Mesendoderm (in vitro differentiated cells): Measurements from ENCODE around the gene RALGDS.

ENCODE experiments used
- DNase-seq: peaks from one replicate; pipeline ENCODE4 v3.0.0; 2013
- H2AK5ac ChIP-seq: 2 replicates; pipeline ENCODE4 v1.6.1; 2013; ENCODE audit warnings: low read length, inconsistent platforms
- H2BK120ac ChIP-seq: 2 replicates; pipeline ENCODE4 v1.6.1; 2013; ENCODE audit warnings: low read depth, mild to moderate bottlenecking, low read length, moderate library complexity, mixed read lengths
- H2BK15ac ChIP-seq: replicated peaks from 2 replicates; pipeline ENCODE4 v1.6.1; 2013; ENCODE audit warnings: low read depth, mild to moderate bottlenecking, moderate library complexity
- H2BK5ac ChIP-seq: 2 replicates; pipeline ENCODE4 v1.6.1; 2013; ENCODE audit warnings: low read length, inconsistent platforms
- H3K18ac ChIP-seq: 2 replicates; pipeline ENCODE4 v1.6.1; 2013; ENCODE audit warnings: mild to moderate bottlenecking, low read length, mixed read lengths
- H3K23ac ChIP-seq: one replicate; pipeline ENCODE4 v1.6.1; 2013; ENCODE audit warnings: low read length
- H3K27ac ChIP-seq: 2 replicates; pipeline ENCODE4 v1.5.1; 2013; ENCODE audit warnings: low read depth, mild to moderate bottlenecking, inconsistent platforms, low read length, moderate library complexity
- H3K27me3 ChIP-seq: 2 replicates; pipeline ENCODE4 v1.6.1; 2013; ENCODE audit warnings: low read length, control low read depth, mild to moderate bottlenecking, inconsistent platforms; ENCODE audit not compliant: insufficient read depth, poor library complexity
- H3K36me3 ChIP-seq: 2 replicates; pipeline ENCODE4 v1.6.1; 2013; ENCODE audit warnings: low read length, inconsistent platforms; ENCODE audit not compliant: control insufficient read depth, insufficient read depth
- H3K4ac ChIP-seq: one replicate; pipeline ENCODE4 v1.6.1; 2013; ENCODE audit warnings: low read depth, mild to moderate bottlenecking, low read length, moderate library complexity
- H3K4me1 ChIP-seq: 2 replicates; pipeline ENCODE4 v1.6.1; 2013; ENCODE audit warnings: low read depth, low read length, inconsistent platforms; ENCODE audit not compliant: control insufficient read depth
- H3K4me2 ChIP-seq: 2 replicates; pipeline ENCODE4 v1.6.1; 2013; ENCODE audit warnings: low read length
- H3K4me3 ChIP-seq: 2 replicates; pipeline ENCODE4 v1.5.1; 2013; ENCODE audit warnings: mild to moderate bottlenecking, low read length
- H3K56ac ChIP-seq: one replicate; pipeline ENCODE4 v1.6.1; 2013; ENCODE audit warnings: low read length
- H3K79me1 ChIP-seq: 2 replicates; pipeline ENCODE4 v1.6.1; 2013; ENCODE audit warnings: low read length, inconsistent platforms
- H3K79me2 ChIP-seq: 2 replicates; pipeline ENCODE4 v1.6.1; 2013; ENCODE audit warnings: mild to moderate bottlenecking, low read length; ENCODE audit not compliant: control insufficient read depth, insufficient read depth
- H3K9ac ChIP-seq: 2 replicates; pipeline ENCODE4 v1.6.1; 2013; ENCODE audit warnings: low read length, inconsistent platforms
- H4K5ac ChIP-seq: one replicate; pipeline ENCODE4 v1.6.1; 2013; ENCODE audit warnings: low read length
- H4K8ac ChIP-seq: one replicate; pipeline ENCODE4 v1.6.1; 2013; ENCODE audit warnings: low read depth, mild to moderate bottlenecking, control low read depth, low read length, moderate library complexity
- WGBS: extraction: QIAGEN DNeasy Blood & Tissue Kit; methylation state at CpG from one replicate; pipeline ENCODE4 v1.1.7; 2013; ENCODE audit warnings: low lambda C conversion rate, missing lambda C conversion rate; ENCODE audit not compliant: insufficient coverage; ENCODE audit errors: extremely low coverage; 5-methylcytosine and 5-hydroxymethylcytosine counted together

RALGDS gene

DNA sequence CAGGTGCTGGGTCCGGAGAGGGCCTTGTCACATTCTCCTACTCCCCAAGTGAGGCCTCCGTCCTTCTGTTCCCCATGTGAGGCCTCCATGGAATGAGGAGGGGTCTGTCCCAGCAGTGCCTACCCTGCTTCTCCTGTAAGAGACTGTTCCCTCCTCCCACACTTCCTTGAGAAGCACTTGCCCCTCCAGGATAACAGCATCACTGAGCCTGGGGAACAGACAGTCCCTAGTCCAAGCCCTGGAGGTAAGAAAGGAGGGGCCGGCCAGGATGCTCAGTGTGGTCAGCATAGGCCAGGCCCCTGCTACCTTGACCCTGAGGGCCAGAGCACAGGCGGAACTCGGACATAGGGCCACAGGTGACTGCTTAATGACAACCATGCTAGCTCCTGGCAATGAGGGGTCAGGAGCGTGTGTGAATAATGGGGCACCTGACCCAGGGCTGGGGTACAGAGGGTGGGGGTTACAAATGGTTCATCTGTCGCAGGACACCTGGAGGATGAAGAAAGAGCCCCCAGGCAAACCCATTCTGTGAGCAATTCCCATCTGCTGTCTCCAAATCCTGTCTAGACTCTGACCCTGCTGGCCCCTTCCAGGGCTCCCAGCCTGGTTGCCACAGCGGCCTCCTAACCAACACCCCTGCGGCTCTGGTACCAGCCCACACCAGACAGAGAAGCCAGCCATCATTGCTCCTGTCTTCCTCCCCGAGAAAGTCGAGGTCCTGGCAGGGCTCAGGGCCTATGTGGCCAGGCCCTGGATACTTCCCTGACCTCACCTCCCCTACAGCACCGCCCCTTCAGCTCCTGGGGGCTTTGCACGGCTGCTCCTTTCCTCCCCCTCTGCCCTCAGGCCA, 20.3 kb downstream of the RALGDS start:
- no peak overlapping the region for H3K4me3 ChIP-seq
- no peak overlapping the region for H2BK15ac ChIP-seq
- H3K18ac ChIP-seq = no peak overlapping the region
- no peak overlapping the region for H4K5ac ChIP-seq
- H3K27me3 ChIP-seq = no peaks in the 10 kb centered on the region
- H3K9ac ChIP-seq = no peak overlapping the region
- H2BK120ac ChIP-seq = no peak overlapping the region
- no peak overlapping the region for H2BK5ac ChIP-seq
- no peak overlapping the region for H3K4ac ChIP-seq
- peaks cover 3% of the 10 kb centered on the region for H3K36me3 ChIP-seq
- no peak for DNase-seq
- WGBS = no CpG with 5 or more reads among the region's 13 CpGs
- H3K79me2 ChIP-seq = no peaks in the 10 kb centered on the region
- H3K27ac ChIP-seq = no peak overlapping the region
- H3K56ac ChIP-seq = no peak overlapping the region
- no peak overlapping the region for H3K4me2 ChIP-seq
- H4K8ac ChIP-seq = no peak overlapping the region
- no peak overlapping the region for H2AK5ac ChIP-seq
- H3K79me1 ChIP-seq = no peaks in the 10 kb centered on the region
- H3K23ac ChIP-seq = no peak overlapping the region
- no peaks in the 10 kb centered on the region for H3K4me1 ChIP-seq

GRCh38 chr9:133099726-133100505, 21.1 kb downstream of the RALGDS start:
- no peaks in the 10 kb centered on the region for H3K27me3 ChIP-seq

DNA sequence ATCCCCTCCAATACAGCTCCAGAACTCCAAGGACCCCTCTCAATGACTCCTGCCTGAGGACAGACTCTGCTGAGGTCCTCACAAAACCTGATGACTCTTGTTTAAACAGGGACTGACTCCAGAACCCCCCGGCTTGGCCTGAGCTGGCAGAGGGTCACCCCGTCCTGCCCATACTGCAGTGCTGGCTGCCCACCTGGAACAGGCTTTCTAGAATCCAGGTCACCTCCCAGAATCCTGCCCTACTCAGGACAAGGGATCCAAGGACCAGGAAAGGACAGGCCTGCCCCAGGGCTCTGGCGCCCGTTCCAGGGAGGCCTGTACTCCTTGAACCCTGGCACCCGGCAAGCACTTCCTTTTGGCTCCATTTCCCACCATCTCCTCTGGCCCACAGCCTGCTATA, 22.2 kb downstream of the RALGDS start:
- WGBS = no CpG with 5 or more reads among the region's 5 CpGs
- H2BK120ac ChIP-seq = no peak overlapping the region
- no peak overlapping the region for H3K4me2 ChIP-seq
- no peak overlapping the region for H2AK5ac ChIP-seq
- H3K56ac ChIP-seq = no peak overlapping the region
- H3K36me3 ChIP-seq = peaks cover 3% of the 10 kb centered on the region
- no peaks in the 10 kb centered on the region for H3K79me1 ChIP-seq
- no peaks in the 10 kb centered on the region for H3K79me2 ChIP-seq
- no peak overlapping the region for H3K4me3 ChIP-seq
- H3K23ac ChIP-seq = no peak overlapping the region
- no peak overlapping the region for H2BK5ac ChIP-seq
- H3K18ac ChIP-seq = no peak overlapping the region
- H4K8ac ChIP-seq = no peak overlapping the region
- no peak overlapping the region for H3K27ac ChIP-seq
- no peak overlapping the region for H4K5ac ChIP-seq
- H3K4ac ChIP-seq = no peak overlapping the region
- H3K27me3 ChIP-seq = no peaks in the 10 kb centered on the region
- no peak overlapping the region for H3K9ac ChIP-seq
- no peak overlapping the region for H2BK15ac ChIP-seq
- H3K4me1 ChIP-seq = no peaks in the 10 kb centered on the region
- no peak for DNase-seq

More at GRCh38 chr9:133099726-133100505, 21.1 kb downstream of the RALGDS start:
- no CpG with 5 or more reads among the region's 12 CpGs for WGBS
- no peak overlapping the region for H3K56ac ChIP-seq
- no peak overlapping the region for H3K4ac ChIP-seq
- H3K79me1 ChIP-seq = no peaks in the 10 kb centered on the region
- H3K9ac ChIP-seq = no peak overlapping the region
- H3K4me3 ChIP-seq = no peak overlapping the region
- DNase-seq = no peak
- H3K4me2 ChIP-seq = no peak overlapping the region
- H2AK5ac ChIP-seq = no peak overlapping the region
- no peak overlapping the region for H3K23ac ChIP-seq
- no peak overlapping the region for H4K5ac ChIP-seq
- H4K8ac ChIP-seq = no peak overlapping the region
- no peak overlapping the region for H2BK5ac ChIP-seq
- H3K4me1 ChIP-seq = no peaks in the 10 kb centered on the region
- H3K79me2 ChIP-seq = no peaks in the 10 kb centered on the region
- no peak overlapping the region for H3K27ac ChIP-seq
- peaks cover 3% of the 10 kb centered on the region for H3K36me3 ChIP-seq
- H2BK15ac ChIP-seq = no peak overlapping the region
- no peak overlapping the region for H3K18ac ChIP-seq
- no peak overlapping the region for H2BK120ac ChIP-seq

DNA sequence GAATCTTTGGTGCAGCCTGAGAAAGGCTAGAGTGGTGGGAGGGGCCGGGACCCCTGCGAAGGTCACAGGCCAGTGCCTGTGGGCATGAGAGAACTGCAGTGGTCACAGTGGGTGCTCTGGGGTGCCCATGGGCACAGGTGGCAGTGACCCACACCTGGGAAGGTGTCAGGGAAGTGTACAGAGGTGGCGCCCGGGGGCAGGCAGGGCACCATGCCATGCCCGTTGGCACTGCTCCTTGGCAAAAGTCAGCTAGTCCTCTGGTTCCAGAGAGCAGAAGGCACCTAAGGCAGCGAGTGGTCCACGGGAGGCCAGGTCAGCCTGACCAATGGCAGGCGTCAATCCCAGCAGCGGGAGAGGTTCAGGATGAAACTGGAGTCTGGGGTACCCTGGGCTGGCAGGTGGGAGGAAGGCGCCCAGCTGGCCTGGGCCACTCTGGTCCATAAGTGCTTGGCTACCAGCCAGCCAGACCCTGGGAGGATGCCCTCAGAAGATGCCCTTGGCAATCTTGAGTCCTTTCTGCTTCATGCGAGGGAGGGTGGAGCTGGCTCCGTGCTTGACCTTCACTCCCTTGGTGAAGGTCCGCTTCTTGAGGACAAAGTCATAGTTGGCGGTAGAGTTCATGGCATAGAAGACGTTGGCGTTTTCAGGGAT, 22.8 kb downstream of the RALGDS start:
- Histone ChIP-seq H3K27ac (no peak overlapping the region), H3K79me1 (no peaks in the 10 kb centered on the region), H4K5ac (no peak overlapping the region), H2BK15ac (no peak overlapping the region), H3K36me3 (peaks cover 3% of the 10 kb centered on the region), H3K23ac (no peak overlapping the region), H3K4me2 (no peak overlapping the region), H3K56ac (no peak overlapping the region), H4K8ac (no peak overlapping the region), H2BK120ac (no peak overlapping the region), H3K9ac (no peak overlapping the region), H3K4me1 (no peaks in the 10 kb centered on the region), H3K18ac (no peak overlapping the region), H2AK5ac (no peak overlapping the region), H3K79me2 (no peaks in the 10 kb centered on the region), H3K27me3 (no peaks in the 10 kb centered on the region), H3K4ac (no peak overlapping the region), H2BK5ac (no peak overlapping the region), H3K4me3 (no peak overlapping the region)
- DNase-seq = no peak
- no CpG with 5 or more reads among the region's 16 CpGs for WGBS

DNA sequence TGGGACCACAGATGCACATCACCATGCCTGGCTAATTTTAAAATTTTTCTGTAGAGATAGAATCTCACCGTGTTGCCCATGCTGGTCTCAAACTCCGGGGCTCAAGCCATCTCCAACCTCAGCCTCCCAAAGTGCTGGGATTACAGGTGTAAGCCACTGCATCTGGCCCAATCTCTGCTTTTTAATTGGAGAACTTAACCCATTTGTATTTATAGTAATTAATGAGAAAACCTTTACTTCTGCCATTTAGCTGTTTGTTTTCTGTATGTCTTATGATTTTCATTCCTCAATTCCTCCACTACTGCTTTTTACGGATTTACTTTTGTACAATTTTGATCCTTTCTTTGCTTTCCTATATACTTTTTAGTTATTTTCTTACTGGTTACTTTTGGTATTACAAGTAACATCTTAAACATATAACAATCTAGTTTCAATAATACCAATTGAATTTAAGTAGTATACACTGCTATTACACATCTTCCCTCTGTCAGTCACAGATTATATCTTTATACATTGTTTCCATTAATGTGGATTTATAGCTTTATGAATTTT, 26.1 kb downstream of the RALGDS start:
- no peak overlapping the region for H3K4me2 ChIP-seq
- no peak overlapping the region for H3K23ac ChIP-seq
- H4K5ac ChIP-seq = no peak overlapping the region
- WGBS = no CpG with 5 or more reads among the region's 3 CpGs
- no peak overlapping the region for H3K9ac ChIP-seq
- no peak overlapping the region for H3K56ac ChIP-seq
- no peak overlapping the region for H3K4me3 ChIP-seq
- no peaks in the 10 kb centered on the region for H3K4me1 ChIP-seq
- H3K36me3 ChIP-seq = peaks cover 3% of the 10 kb centered on the region
- H3K18ac ChIP-seq = no peak overlapping the region
- no peak overlapping the region for H4K8ac ChIP-seq
- H2BK15ac ChIP-seq = no peak overlapping the region
- no peaks in the 10 kb centered on the region for H3K79me1 ChIP-seq
- H3K4ac ChIP-seq = no peak overlapping the region
- no peak for DNase-seq
- no peak overlapping the region for H3K27ac ChIP-seq
- H2BK120ac ChIP-seq = no peak overlapping the region
- H3K79me2 ChIP-seq = no peaks in the 10 kb centered on the region
- no peak overlapping the region for H2BK5ac ChIP-seq
- no peaks in the 10 kb centered on the region for H3K27me3 ChIP-seq
- no peak overlapping the region for H2AK5ac ChIP-seq
